Embryonic facial prominence (tissue), 1 donor: Measurements from ENCODE around the gene AP2M1.
A peak's percentile ranks its signal among the peaks of the same experiment; 100 is the strongest.
"Not testable (repeated sequence)": the region's sequence is repeated elsewhere in the genome, so short reads cannot be mapped to it uniquely, and the experiment has no call there.

Experiments
- DNase-seq: peaks from one replicate; pipeline ENCODE4 v3.0.0-alpha.2; 2016; ENCODE audit errors: extremely low spot score

AP2M1 gene

GRCh38 chr3:184174646-184175492 is at the start of gene AP2M1:
Gene AP2M1, plus strand, starts transcription at chr3:184174855. Its CDS starts 2,139 bp downstream, at chr3:184176994.
- peak; percentile 99 for DNase-seq

- no peak for DNase-seq
Observed at GRCh38 chr3:184126006-184126405, 48.6 kb upstream of the AP2M1 start.

GRCh38 chr3:184129012-184129411 is 45.6 kb upstream of the AP2M1 start:
- DNase-seq = no peak

DNA sequence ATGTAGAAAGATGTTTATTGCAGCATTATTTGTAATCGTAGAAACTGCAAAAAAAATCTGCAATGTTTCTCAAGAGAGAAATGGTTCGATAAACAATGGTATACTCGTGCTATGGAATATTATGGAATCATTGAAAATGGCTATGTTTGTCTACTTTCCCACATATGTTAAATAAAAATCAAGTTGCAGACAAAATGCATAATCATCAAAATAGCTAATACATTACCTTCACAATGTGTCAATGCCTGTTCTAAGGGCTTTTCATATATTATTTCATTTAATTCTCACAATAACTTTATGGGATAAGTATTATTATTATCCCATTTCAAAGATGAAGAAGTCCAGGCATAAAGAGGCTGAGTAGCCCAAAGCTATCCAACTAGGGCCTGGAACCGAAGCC is 41.7 kb upstream of the AP2M1 start:
- DNase-seq = no peak

GRCh38 chr3:184133840-184134745 is 40.6 kb upstream of the AP2M1 start:
- DNase-seq = peak; percentile 51

DNA sequence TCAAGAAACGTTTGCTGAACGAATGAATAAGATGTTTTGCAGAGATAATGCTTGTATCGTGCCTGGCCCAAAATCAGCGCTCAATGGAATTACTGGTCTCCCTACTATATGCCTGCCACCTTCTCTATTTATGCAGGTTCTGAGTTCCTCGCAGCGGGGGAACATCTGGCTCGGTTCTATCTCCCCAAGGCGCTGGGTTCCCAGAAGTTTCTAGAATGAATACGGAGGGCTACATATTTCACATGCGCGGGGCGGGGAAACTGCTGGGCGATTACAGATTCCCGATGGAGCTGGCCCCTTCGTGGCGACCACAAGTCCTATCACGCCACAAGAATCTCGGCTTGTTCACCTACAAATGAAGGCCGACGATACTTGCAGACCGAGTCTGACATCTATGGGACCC is 39.9 kb upstream of the AP2M1 start:
- no peak for DNase-seq

- peak; percentile 87 for DNase-seq
Observed at GRCh38 chr3:184135149-184135910, 39.3 kb upstream of the AP2M1 start, which contains the start of gene EIF2B5. Gene EIF2B5, plus strand, starts transcription at chr3:184135358. Its CDS starts 28 bp downstream, at chr3:184135386.

DNA sequence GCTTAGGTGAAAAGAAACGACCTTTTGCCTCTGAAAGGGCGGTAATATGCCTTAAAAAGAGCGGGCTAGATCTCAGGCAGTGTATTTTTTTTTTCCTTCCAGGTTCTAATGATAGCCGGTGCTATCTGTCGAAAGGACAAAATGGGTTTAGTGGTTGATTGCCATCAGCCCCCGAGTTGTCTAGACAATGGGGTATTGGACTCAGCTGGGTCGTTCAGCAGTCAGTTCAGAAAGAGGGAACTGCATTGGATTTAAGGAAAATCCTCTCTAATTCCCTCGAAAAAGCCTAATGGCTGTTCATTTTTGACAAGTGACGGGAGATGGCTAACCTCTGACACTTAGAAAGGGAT is 38.8 kb upstream of the AP2M1 start:
- no peak for DNase-seq

GRCh38 chr3:184140436-184140835 is 34.2 kb upstream of the AP2M1 start:
- DNase-seq = no peak

- DNase-seq = no peak
Observed at GRCh38 chr3:184142199-184142598, 32.5 kb upstream of the AP2M1 start.

DNA sequence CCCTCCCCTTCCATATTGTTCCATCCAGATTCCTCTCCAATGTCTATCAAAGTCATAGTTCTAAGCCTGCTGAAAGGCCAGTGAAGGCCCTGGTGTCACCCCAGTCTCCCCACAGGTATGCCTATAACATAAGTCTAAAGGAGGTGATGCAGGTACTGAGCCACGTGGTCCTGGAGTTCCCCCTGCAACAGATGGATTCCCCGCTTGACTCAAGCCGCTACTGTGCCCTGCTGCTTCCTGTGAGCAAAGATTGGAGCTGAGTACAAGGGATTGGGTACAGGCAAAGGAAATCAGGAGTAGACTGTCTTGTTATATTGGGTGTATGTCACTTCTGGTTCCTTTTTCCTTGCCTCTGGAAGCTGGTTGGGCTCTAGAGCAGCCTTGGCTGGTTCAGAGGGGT is 31.3 kb upstream of the AP2M1 start:
- DNase-seq = no peak

DNA sequence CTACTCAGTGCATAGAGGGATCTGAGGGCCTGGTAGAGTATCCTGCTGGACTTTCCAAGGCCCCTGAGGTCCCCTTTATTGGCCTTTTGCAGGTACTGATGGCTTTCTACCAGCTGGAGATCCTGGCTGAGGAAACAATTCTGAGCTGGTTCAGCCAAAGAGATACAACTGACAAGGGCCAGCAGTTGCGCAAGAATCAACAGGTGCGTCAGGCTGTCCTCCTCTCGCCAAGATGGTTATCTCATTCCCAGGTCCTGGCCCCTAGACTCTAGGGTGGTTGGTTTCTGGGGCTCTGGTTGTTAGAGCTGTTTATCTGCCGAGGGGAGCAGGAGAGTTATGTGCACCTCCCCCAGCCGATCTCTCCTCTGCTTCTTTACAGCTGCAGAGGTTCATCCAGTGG is 30.1 kb upstream of the AP2M1 start:
- DNase-seq = no peak

- no peak for DNase-seq
Observed at GRCh38 chr3:184145111-184145524, 29.5 kb upstream of the AP2M1 start.

DNA sequence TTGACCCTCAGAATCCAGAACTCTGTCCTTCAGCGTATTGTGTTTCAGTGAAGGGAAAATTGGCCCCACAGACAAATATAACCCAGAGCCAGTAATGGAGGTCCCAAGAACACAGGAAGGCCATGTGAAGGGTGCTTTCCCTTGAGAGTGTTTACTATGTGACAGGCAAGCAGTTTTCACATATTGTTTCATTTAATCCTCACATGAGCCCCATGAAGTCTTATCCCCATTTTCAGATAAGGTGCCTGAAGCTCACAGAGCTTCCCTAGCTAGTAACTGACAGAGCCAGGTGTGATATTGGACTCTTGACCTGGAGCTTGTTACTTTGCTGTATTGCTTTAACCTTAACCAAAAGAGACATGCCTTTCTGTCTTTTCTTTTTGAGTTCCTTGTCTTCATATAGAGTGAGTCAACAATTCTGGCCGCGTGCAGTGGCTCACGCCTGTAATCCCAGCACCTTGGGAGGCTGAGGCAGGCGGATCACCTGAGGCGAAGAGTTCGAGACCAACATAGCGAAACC is 28.8 kb upstream of the AP2M1 start:
- DNase-seq = no peak

DNA sequence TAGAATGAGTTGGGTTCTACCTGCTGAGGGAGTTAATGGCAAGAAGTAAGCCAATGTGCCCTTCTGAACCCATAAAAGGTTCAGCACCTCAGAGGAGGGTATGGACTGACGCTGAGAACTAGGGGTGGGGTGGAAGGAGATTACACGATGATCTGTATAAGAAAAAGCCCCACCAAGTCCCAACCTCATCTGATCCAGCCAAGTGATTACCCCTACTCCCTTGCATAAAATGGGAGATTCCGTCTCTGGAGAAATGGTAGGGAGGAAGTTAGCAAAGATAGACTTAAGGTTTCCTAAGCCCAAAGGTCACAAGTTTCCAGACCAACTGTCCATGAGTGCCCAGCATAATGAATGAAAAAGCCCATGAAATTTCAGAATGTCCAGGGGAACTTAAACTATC is 26.6 kb upstream of the AP2M1 start:
- no peak for DNase-seq

DNA sequence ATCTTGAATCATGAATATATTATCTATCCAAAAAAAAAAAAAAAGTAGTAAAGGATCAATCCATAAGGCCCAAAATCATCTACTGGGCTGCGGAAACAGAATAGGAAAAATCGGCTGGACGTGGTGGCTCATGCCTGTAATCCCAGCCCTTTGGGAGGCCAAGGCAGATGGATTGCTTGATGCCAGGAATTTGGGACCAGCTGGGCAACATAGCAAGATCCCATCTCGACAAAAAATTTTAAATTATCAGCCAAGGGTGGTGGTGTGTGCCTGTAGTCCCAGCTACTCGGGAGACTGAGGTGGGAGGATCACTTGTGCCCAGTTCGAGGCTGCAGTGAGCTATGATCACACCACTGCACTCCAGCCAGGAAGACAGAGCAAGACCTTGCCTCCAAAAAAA is 25.5 kb upstream of the AP2M1 start:
- no peak for DNase-seq

DNA sequence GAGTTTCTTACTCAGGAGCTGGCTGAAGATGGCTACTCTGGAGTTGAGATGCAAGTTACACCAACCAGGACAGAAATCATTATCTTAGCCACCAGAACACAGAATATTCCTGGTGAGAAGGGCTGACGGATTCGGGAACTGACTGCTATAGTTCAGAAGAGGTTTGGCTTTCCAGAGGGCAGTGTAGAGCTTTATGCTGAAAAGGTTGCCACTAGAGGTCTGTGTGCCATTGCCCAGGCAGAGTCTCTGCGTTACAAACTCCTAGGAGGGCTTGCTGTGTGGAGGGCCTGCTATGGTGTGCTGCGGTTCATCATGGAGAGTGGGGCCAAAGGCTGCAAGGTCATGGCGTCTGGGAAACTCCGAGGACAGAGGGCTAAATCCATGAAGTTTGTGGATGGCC is 24.9 kb upstream of the AP2M1 start:
- DNase-seq = not testable (repeated sequence)

GRCh38 chr3:184154885-184155643 is 19.6 kb upstream of the AP2M1 start, which contains the start of gene DVL3:
Gene DVL3, plus strand, starts transcription at chr3:184155377. Its CDS starts 259 bp downstream, at chr3:184155636.
- no peak for DNase-seq

DNA sequence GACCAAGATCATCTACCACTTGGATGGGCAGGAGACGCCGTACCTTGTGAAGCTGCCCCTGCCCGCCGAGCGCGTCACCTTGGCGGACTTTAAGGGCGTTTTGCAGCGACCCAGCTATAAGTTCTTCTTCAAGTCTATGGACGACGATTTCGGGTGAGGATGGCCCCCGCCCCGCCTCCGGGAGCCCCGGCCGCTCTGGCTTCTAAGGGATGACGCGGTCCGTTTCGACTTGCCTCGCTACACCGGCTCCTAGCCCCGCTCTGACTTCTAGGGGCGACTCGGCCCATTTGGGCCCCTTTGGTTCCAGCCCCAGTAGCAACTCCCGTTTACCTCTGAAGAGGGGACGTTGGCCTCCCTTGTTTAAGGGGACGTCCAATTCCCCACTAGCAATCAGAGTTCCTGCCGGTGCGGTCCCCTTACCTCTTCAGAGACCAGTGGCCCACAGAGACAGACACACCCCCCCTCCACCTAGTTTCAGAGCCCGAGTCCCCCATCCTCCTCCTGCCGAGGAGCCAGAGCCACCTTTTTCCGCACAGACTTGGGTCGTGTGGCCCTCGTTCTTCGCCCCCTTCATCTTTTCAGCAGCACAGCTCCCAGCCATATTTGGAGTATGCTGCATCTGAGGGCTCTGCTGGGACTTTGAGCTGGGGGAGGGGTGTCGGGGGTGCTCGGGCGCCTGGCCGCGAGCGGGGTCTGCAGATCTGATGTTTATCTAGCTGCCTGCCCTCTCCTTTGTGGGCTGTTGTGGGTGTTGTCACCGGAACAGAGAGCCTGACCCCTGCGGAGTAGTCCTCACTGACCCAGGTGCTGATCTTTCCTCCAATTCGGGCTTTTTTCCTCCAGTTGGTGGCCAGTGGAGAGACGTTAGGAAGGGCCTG is 18.8 kb upstream of the AP2M1 start:
- DNase-seq = no peak

GRCh38 chr3:184156522-184156955 is 18.1 kb upstream of the AP2M1 start:
- no peak for DNase-seq
